Spleen (tissue), 7 donors: ENCODE measurements around the gene SMARCAD1.

Experiments
- CTCF ChIP-seq, 11 experiments: fragments of 200-600 bp in 7 of 11; fragments of 450-650 bp in 4 of 11; sonication (generic) in 4 of 11; IDR thresholded peaks in 8 of 11; conservative IDR thresholded peaks in 3 of 11; 1 replicate in 7 of 11; 2 replicates in 4 of 11; pipeline versions ENCODE4 v1.4.0 to v1.8.0; 2016 to 2021; ENCODE audit warnings: antibody characterized with exemption in 11 of 11, inconsistent platforms in 4 of 11, mild to moderate bottlenecking in 1 of 11
- POLR2A ChIP-seq, 3 donors: fragments of 450-650 bp; IDR thresholded peaks; one replicate each; pipeline ENCODE4 v1.5.1; 2017; ENCODE audit warnings: antibody characterized with exemption in 3 of 3, mild to moderate bottlenecking in 1 of 3
- POLR2AphosphoS5 ChIP-seq, 3 donors: sonication (generic); formaldehyde crosslinking; IDR thresholded peaks; one replicate each; pipeline ENCODE4 v1.5.1; 2017; ENCODE audit warnings: antibody characterized with exemption in 3 of 3
- donor health status: DM: no; HTN: no; CAD: no; lungs with moderate emphysema.
- donor health status: DM: no; HTN: no; CAD: no.
- donor health status: DM: no; HTN: no; CAD: no.

- TF ChIP-seq CTCF (IDR thresholded peaks at IDR 0.05 in 8 of 11, conservative IDR thresholded peaks at IDR 0.05 in 3 of 11), result no peak
- TF ChIP-seq POLR2AphosphoS5 (IDR thresholded peaks at IDR 0.05), result no peak
- no peak for TF ChIP-seq POLR2A (IDR thresholded peaks at IDR 0.05)
Measured at GRCh38 chr4:94290245-94290644, 82.6 kb downstream of the SMARCAD1 start.
